IMR-90 (cell line): Measurements from ENCODE around the gene C21orf58. TPM values are rescaled to one million over a fixed set of nuclear protein-coding genes. Genes with fewer than 3 reads are reported as not detected.
A peak's percentile ranks its signal among the peaks of the same experiment; 100 is the strongest.

Experiments
- ATAC-seq: fragments of 200-7000 bp; cut with Tn5 transposase; 2 replicates; pipeline ENCODE4 v1.9.1; 2020; ENCODE audit warnings: low read depth, mild to moderate bottlenecking, moderate library complexity
- BruUV-seq: library from RNA; stranded (reverse); fragments of 400-500 nt; replicated peaks from 2 replicates; lab custom pipeline; 2021; lab: Mats Ljungman, UMichigan
- CTCF ChIA-PET: fragments of 300-600 bp; formaldehyde crosslinking; extraction: SDS; loops from one replicate; lab custom pipeline; 2021; ENCODE audit warnings: antibody characterized with exemption; lab: Yijun Ruan, JAX
- POLR2A ChIA-PET: fragments of 300-600 bp; sonication (Branson Sonifier 250); formaldehyde crosslinking; loops from one replicate; lab custom pipeline; 2022; ENCODE audit warnings: antibody characterized with exemption; ENCODE audit not compliant: unreplicated experiment; lab: Charles Lee
- DNase-seq: peaks from one replicate; pipeline ENCODE4 v3.0.0; 2013
- H2AFZ ChIP-seq: replicated peaks from 2 replicates; pipeline ENCODE3; 2013; ENCODE audit warnings: low read length, mild to moderate bottlenecking; ENCODE audit not compliant: poor library complexity
- H2AK5ac ChIP-seq: 2 replicates; pipeline ENCODE4 v1.6.1; 2013; ENCODE audit warnings: low read depth, low read length, inconsistent platforms
- H2AK9ac ChIP-seq: replicated peaks from 2 replicates; pipeline ENCODE3; 2013; ENCODE audit warnings: mild to moderate bottlenecking, low read depth, low read length, moderate library complexity; ENCODE audit not compliant: poor library complexity
- H2BK120ac ChIP-seq: 2 replicates; pipeline ENCODE4 v1.6.1; 2013; ENCODE audit warnings: low read depth, low read length, inconsistent platforms
- H2BK15ac ChIP-seq: 3 replicates; pipeline ENCODE4 v1.6.1; 2013; ENCODE audit warnings: low read depth, low read length, inconsistent platforms
- H2BK20ac ChIP-seq: 2 replicates; pipeline ENCODE4 v1.6.1; 2013; ENCODE audit warnings: low read depth, mild to moderate bottlenecking, inconsistent platforms, low read length, moderate library complexity
- H2BK5ac ChIP-seq: 2 replicates; pipeline ENCODE4 v1.6.1; 2013; ENCODE audit warnings: mild to moderate bottlenecking, low read depth, low read length, inconsistent platforms; ENCODE audit not compliant: poor library complexity, severe bottlenecking
- H3K14ac ChIP-seq: replicated peaks from 2 replicates; pipeline ENCODE4 v1.6.1; 2013; ENCODE audit warnings: low read depth, low read length, inconsistent platforms
- H3K18ac ChIP-seq: 2 replicates; pipeline ENCODE4 v1.6.1; 2013; ENCODE audit warnings: low read depth, low read length, control low read depth
- H3K23ac ChIP-seq: 2 replicates; pipeline ENCODE4 v1.6.1; 2013; ENCODE audit warnings: low read depth, low read length, inconsistent platforms
- H3K27ac ChIP-seq: 2 replicates; pipeline ENCODE4 v1.5.1; 2013; ENCODE audit warnings: mild to moderate bottlenecking, control low read depth, low read length; ENCODE audit not compliant: insufficient read depth
- H3K27me3 ChIP-seq: 2 replicates; pipeline ENCODE4 v1.6.1; 2013; ENCODE audit warnings: low read length; ENCODE audit not compliant: control insufficient read depth, insufficient read depth
- H3K36me3 ChIP-seq: 2 replicates; pipeline ENCODE4 v1.6.1; 2013; ENCODE audit warnings: low read length, mixed read lengths; ENCODE audit not compliant: control insufficient read depth, insufficient read depth
- H3K4ac ChIP-seq: 2 replicates; pipeline ENCODE4 v1.6.1; 2013; ENCODE audit warnings: low read depth, low read length, inconsistent platforms
- H3K4me1 ChIP-seq: 2 replicates; pipeline ENCODE4 v1.6.1; 2013; ENCODE audit warnings: low read length, mixed read lengths; ENCODE audit not compliant: control insufficient read depth, insufficient read depth
- H3K4me2 ChIP-seq: 2 replicates; pipeline ENCODE4 v1.6.1; 2013; ENCODE audit warnings: low read depth, mild to moderate bottlenecking, control low read depth, low read length, moderate library complexity
- H3K4me3 ChIP-seq: 2 replicates; pipeline ENCODE4 v1.5.1; 2013; ENCODE audit warnings: low read depth, mild to moderate bottlenecking, control low read depth, low read length, moderate library complexity; ENCODE audit not compliant: insufficient read depth
- H3K56ac ChIP-seq: 2 replicates; pipeline ENCODE4 v1.6.1; 2013; ENCODE audit warnings: low read length, inconsistent platforms; ENCODE audit not compliant: insufficient read depth; ENCODE audit errors: extremely low read depth
- H3K79me1 ChIP-seq, 2 experiments: 2 replicates each; pipeline ENCODE4 v1.6.1; 2013; ENCODE audit warnings: low read length in 2 of 2, inconsistent platforms in 1 of 2, low read depth in 1 of 2
- H3K9ac ChIP-seq: 2 replicates; pipeline ENCODE4 v1.6.1; 2013; ENCODE audit warnings: low read depth, low read length, control low read depth
- H3K9me1 ChIP-seq: 2 replicates; pipeline ENCODE4 v1.6.1; 2013; ENCODE audit warnings: low read length, inconsistent platforms; ENCODE audit not compliant: insufficient read depth
- H3K9me3 ChIP-seq: 2 replicates; pipeline ENCODE4 v1.6.1; 2013; ENCODE audit warnings: low read length; ENCODE audit not compliant: control insufficient read depth, insufficient read depth
- H4K20me1 ChIP-seq: 2 replicates; pipeline ENCODE4 v1.6.1; 2013; ENCODE audit warnings: low read length, inconsistent platforms; ENCODE audit not compliant: insufficient read depth
- H4K5ac ChIP-seq: 2 replicates; pipeline ENCODE4 v1.6.1; 2013; ENCODE audit warnings: mild to moderate bottlenecking, low read depth, low read length, control low read depth
- H4K8ac ChIP-seq, 2 experiments: 2 replicates each; pipeline ENCODE4 v1.6.1; 2013; ENCODE audit warnings: low read depth in 2 of 2, low read length in 2 of 2, control low read depth in 1 of 2, inconsistent platforms in 1 of 2
- H4K91ac ChIP-seq: 2 replicates; pipeline ENCODE4 v1.6.1; 2013; ENCODE audit warnings: low read depth, low read length, inconsistent platforms; ENCODE audit not compliant: insufficient read depth
- CTCF ChIP-seq: conservative IDR thresholded peaks from 2 replicates; pipeline ENCODE4 v1.5.1; 2012; ENCODE audit warnings: mild to moderate bottlenecking, low read depth, low read length, improper control_type of control experiment
- ELK1 ChIP-seq: fragments of 150-350 bp; IDR thresholded peaks from 2 replicates; pipeline ENCODE4 v1.6.1; 2016; ENCODE audit warnings: low read depth, mild to moderate bottlenecking, low read length, moderate library complexity, borderline replicate concordance
- FOS ChIP-seq: fragments of 150-350 bp; IDR thresholded peaks from 2 replicates; pipeline ENCODE4 v1.6.1; 2016; ENCODE audit warnings: low read depth, low read length
- MXI1 ChIP-seq: IDR thresholded peaks from 2 replicates; pipeline ENCODE4 v1.6.1; 2012; ENCODE audit warnings: low read depth, mild to moderate bottlenecking, low read length, moderate library complexity, borderline replicate concordance
- NFE2L2 ChIP-seq: fragments of 150-350 bp; IDR thresholded peaks from 2 replicates; pipeline ENCODE4 v1.6.1; 2016; ENCODE audit warnings: low read depth, mild to moderate bottlenecking, low read length
- POLR2A ChIP-seq: IDR thresholded peaks from 2 replicates; pipeline ENCODE4 v1.6.1; 2012; ENCODE audit warnings: mild to moderate bottlenecking, low read depth, low read length
- RCOR1 ChIP-seq: IDR thresholded peaks from 2 replicates; pipeline ENCODE4 v1.6.1; 2012; ENCODE audit warnings: mild to moderate bottlenecking, low read length, improper control_type of control experiment; ENCODE audit not compliant: insufficient replicate concordance
- RFX5 ChIP-seq: IDR thresholded peaks from 2 replicates; pipeline ENCODE4 v1.8.0; 2012; ENCODE audit warnings: low read depth, mild to moderate bottlenecking, low read length, moderate library complexity
- WGBS, 2 experiments: methylation state at CpG; one replicate each; pipeline versions ENCODE4 v1.1.5 to v1.1.7; 2013; ENCODE audit warnings: missing lambda C conversion rate in 2 of 2; ENCODE audit not compliant: insufficient read length in 1 of 2; ENCODE audit errors: extremely low coverage in 2 of 2; 5-methylcytosine and 5-hydroxymethylcytosine counted together
- dilution Hi-C: fragments of 300-500 bp; cut with HindIII; formaldehyde crosslinking; loops from one replicate; pipeline ENCODE4 v1.14.3; 2018; ENCODE audit warnings: low sequenced_read_pairs; ENCODE audit not compliant: unreplicated experiment
- in situ Hi-C: fragments of 300-500 bp; cut with MboI; formaldehyde crosslinking; loops from 3 replicates; pipeline ENCODE4 v1.14.3; 2019; ENCODE audit warnings: low sequenced_read_pairs, inconsistent platforms, mixed read lengths
- intact Hi-C: fragments of 100-400 bp; cut with micrococcal nuclease; formaldehyde crosslinking; loops from 2 replicates; pipeline ENCODE4 v1.10.0; 2022
- polyA plus RNA-seq, 3 experiments: library from polyadenylated mRNA; depleted of rRNA; stranded (reverse); fragments of >200 nt; gene quantifications; 2 replicates each; pipeline ENCODE4 v1.2.3, GENCODE V29; 2012; ENCODE audit warnings: low replicate concordance in 1 of 3
- total RNA-seq: library from RNA; depleted of rRNA; stranded (reverse); fragments of >200 nt; gene quantifications from 2 replicates; pipeline ENCODE4 v1.2.3, GENCODE V29; 2012

Gene C21orf58
- total and polyA plus RNA-seq, 2 of the 4 experiments (the other 2 are of a cell fraction) = 2.7 to 6.2 TPM

DNA sequence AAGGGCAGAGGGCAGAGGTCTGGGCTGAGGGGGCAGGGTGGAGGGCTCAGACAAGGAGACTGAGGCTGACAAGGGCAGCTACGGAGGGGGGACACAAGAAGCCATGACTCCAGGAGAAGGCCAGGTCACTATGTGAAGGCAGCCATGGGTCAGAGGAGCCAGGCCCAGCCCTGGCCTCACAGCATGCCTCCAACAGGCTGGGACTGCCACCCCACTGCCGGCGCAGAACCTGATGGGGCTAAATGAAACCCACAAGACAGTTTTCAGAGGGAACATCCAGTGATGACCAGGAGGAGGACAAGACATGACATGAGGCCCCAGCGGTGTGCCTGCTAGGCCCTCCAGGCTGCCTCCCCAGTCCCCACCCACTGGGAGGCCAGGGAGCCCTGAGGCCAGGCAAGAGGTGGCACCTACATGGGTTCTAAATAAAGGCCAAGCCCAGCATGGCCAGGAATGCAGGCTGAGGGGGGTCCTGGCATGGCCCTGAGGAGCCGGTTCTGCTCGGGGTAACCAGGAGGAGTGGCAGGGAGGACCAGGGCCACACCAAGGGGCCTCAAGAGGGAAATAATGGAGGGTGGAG is 67.8 kb downstream of the C21orf58 start:
- intact Hi-C loops = no loop called here
- DNase-seq (no peak), ATAC-seq (no peak)
- no peak overlapping the region for H3K23ac ChIP-seq
- in situ Hi-C loops = no loop called here
- H3K14ac ChIP-seq = no peak overlapping the region
- H4K8ac ChIP-seq = no peak overlapping the region
- H3K9me1 ChIP-seq = no peaks in the 10 kb centered on the region
- no peak overlapping the region for H3K18ac ChIP-seq
- peaks cover 67% of the 10 kb centered on the region for H3K36me3 ChIP-seq
- H2BK15ac ChIP-seq = no peak overlapping the region
- 82% methylated on average over 5 of the region's 6 CpGs; no CpG with 5 or more reads in 1 of the 2 experiments for WGBS, 2 experiments
- no peak overlapping the region for H3K27ac ChIP-seq
- dilution Hi-C loops = no loop called here
- H3K56ac ChIP-seq = no peak overlapping the region; the same call in 1 of the 2 replicates
- no peaks in the 10 kb centered on the region for H3K9me3 ChIP-seq
- ChIA-PET CTCF (no interaction called here), POLR2A (no interaction called here)
- TF ChIP-seq NFE2L2 (no peak), RCOR1 (no peak), ELK1 (no peak), POLR2A (no peak), CTCF (no peak), RFX5 (no peak), FOS (no peak), MXI1 (no peak)
- H2AK9ac ChIP-seq = peak overlapping the region; percentile 78
- no peaks in the 10 kb centered on the region for H3K27me3 ChIP-seq
- H2BK20ac ChIP-seq = no peak overlapping the region
- H4K91ac ChIP-seq = no peak overlapping the region
- no peak overlapping the region for H4K5ac ChIP-seq
- no peak overlapping the region for H3K4me3 ChIP-seq
- H2BK5ac ChIP-seq = no peak overlapping the region
- no peak overlapping the region for H2AK5ac ChIP-seq
- H3K4me2 ChIP-seq = no peak overlapping the region
- H2BK120ac ChIP-seq = no peak overlapping the region
- no TSS peak for BruUV-seq
- no peak overlapping the region for H2AFZ ChIP-seq
- peaks cover 9 to 27% of the 10 kb centered on the region in 2 experiments; a peak in 3 of 4 replicates for H3K79me1 ChIP-seq
- no peaks in the 10 kb centered on the region; the same call in none of the 2 replicates for H4K20me1 ChIP-seq
- no peak overlapping the region for H3K4ac ChIP-seq
- no peaks in the 10 kb centered on the region for H3K4me1 ChIP-seq
- no peak overlapping the region for H3K9ac ChIP-seq
